HepG2 (cell line): ENCODE data around the gene TEX48. TPM values are rescaled to one million over a fixed set of nuclear protein-coding genes. Genes with fewer than 3 reads are reported as not detected.

Experiments used
- ATAC-seq: fragments of 200-7000 bp; cut with Tn5 transposase; 3 replicates; pipeline ENCODE4 v1.9.1; 2020; ENCODE audit warnings: mild to moderate bottlenecking, moderate library complexity
- BruUV-seq: library from RNA; stranded (reverse); fragments of 400-500 nt; replicated peaks from 2 replicates; lab custom pipeline; 2021; lab: Mats Ljungman, UMichigan
- CTCF ChIA-PET: fragments of 300-600 bp; formaldehyde crosslinking; extraction: SDS; loops from one replicate; lab custom pipeline; 2021; ENCODE audit warnings: low total read pairs, inconsistent platforms, low intra/inter-chr PET ratio; lab: Yijun Ruan, JAX
- POLR2A ChIA-PET: fragments of 350-600 bp; sonication (Branson Sonifier 250); formaldehyde crosslinking; loops from one replicate; lab custom pipeline; 2020; ENCODE audit warnings: antibody characterized with exemption, inconsistent platforms; lab: Yijun Ruan, JAX
- DNase-seq: peaks from one replicate; pipeline ENCODE4 v3.0.0-alpha.2; 2015; ENCODE audit warnings: low spot score
- FAIRE-seq: peaks from 3 replicates; lab custom pipeline; 2011; peaks lifted over from hg19 to GRCh38; lab: Jason Lieb, UNC
- H2AFZ ChIP-seq: one replicate; pipeline ENCODE4 v1.6.1; 2011; ENCODE audit warnings: low read length, inconsistent platforms
- H3K27ac ChIP-seq: fragments of 300-600 bp; 3 replicates; pipeline ENCODE4 v1.8.0; 2011; ENCODE audit warnings: mixed run types, mild to moderate bottlenecking, mixed read lengths, low read length, inconsistent platforms; ENCODE audit not compliant: insufficient read depth; ENCODE audit errors: extremely low read length
- H3K27me3 ChIP-seq, 2 experiments: fragments of 200-600 bp in 1 of 2; 2 replicates in 1 of 2; 3 replicates in 1 of 2; pipeline versions ENCODE4 v1.6.0 to v1.8.0; 2011; ENCODE audit warnings: low read length in 2 of 2, mild to moderate bottlenecking in 2 of 2, moderate library complexity in 2 of 2, inconsistent platforms in 1 of 2; ENCODE audit not compliant: insufficient read depth in 2 of 2, control insufficient read depth in 1 of 2
- H3K36me3 ChIP-seq, 2 experiments: fragments of 200-600 bp in 1 of 2; replicated peaks in 1 of 2; 2 replicates in 1 of 2; 3 replicates in 1 of 2; pipeline versions ENCODE4 v1.5.1 to v1.8.0; 2011; ENCODE audit warnings: low read length in 2 of 2, inconsistent platforms in 1 of 2; ENCODE audit not compliant: insufficient read depth in 2 of 2, control insufficient read depth in 1 of 2
- H3K4me1 ChIP-seq: 2 replicates; pipeline ENCODE4 v1.5.1; 2012; ENCODE audit warnings: low read length, inconsistent platforms; ENCODE audit not compliant: insufficient read depth
- H3K4me2 ChIP-seq: 2 replicates; pipeline ENCODE4 v1.6.0; 2011; ENCODE audit warnings: low read depth, low read length, inconsistent platforms
- H3K4me3 ChIP-seq, 3 experiments: fragments of 200-600 bp in 1 of 3; sonication (generic), shearing (Covaris generic) in 1 of 3; replicated peaks in 1 of 3; 2 replicates each; pipeline ENCODE4 v1.5.1; 2011 to 2016; ENCODE audit warnings: low read length in 3 of 3, inconsistent platforms in 2 of 3, low read depth in 2 of 3, mild to moderate bottlenecking in 2 of 3, control low read depth in 1 of 3, mixed read lengths in 1 of 3; ENCODE audit not compliant: insufficient read depth in 1 of 3
- H3K79me2 ChIP-seq: one replicate; pipeline ENCODE4 v1.6.1; 2011; ENCODE audit warnings: low read length, inconsistent platforms; ENCODE audit not compliant: insufficient read depth
- H3K9ac ChIP-seq: 2 replicates; pipeline ENCODE4 v1.6.0; 2011; ENCODE audit warnings: mild to moderate bottlenecking, low read depth, low read length, inconsistent platforms; ENCODE audit not compliant: insufficient read depth
- H3K9me3 ChIP-seq: 2 replicates; pipeline ENCODE4 v1.5.1; 2012; ENCODE audit warnings: mild to moderate bottlenecking, low read length
- H4K20me1 ChIP-seq: 2 replicates; pipeline ENCODE4 v1.6.0; 2011; ENCODE audit warnings: inconsistent platforms, mild to moderate bottlenecking, low read length, moderate library complexity; ENCODE audit not compliant: insufficient read depth
- GATAD2A ChIP-seq: IDR thresholded peaks from 2 replicates; pipeline ENCODE4 v1.6.1; 2016
- KDM1A ChIP-seq: IDR thresholded peaks from 2 replicates; pipeline ENCODE4 v1.6.1; 2016; ENCODE audit warnings: missing compliant biosample characterization
- RFX1 ChIP-seq: fragments of 450-650 bp; IDR thresholded peaks from 2 replicates; pipeline ENCODE4 v1.6.1; 2017
- SRSF4 ChIP-seq: fragments of 200-400 bp; formaldehyde crosslinking; IDR thresholded peaks from one replicate; pipeline ENCODE4 v1.6.1; 2018; ENCODE audit warnings: mild to moderate bottlenecking, low read depth, low read length, moderate library complexity; ENCODE audit not compliant: poor library complexity, severe bottlenecking
- ZNF17 ChIP-seq: sonication (generic); formaldehyde crosslinking; IDR thresholded peaks from 2 replicates; pipeline ENCODE4 v1.5.0; 2020; ENCODE audit warnings: mild to moderate bottlenecking, missing genetic modification reagents
- ZNF367 ChIP-seq: sonication (generic); formaldehyde crosslinking; IDR thresholded peaks from 2 replicates; pipeline ENCODE4 v1.4.0; 2020; ENCODE audit warnings: missing genetic modification reagents, borderline replicate concordance
- ZNF629 ChIP-seq: sonication (generic); formaldehyde crosslinking; conservative IDR thresholded peaks from 2 replicates; pipeline ENCODE4 v1.5.0; 2020; ENCODE audit warnings: missing genetic modification reagents
- ZNF800 ChIP-seq: sonication (generic); formaldehyde crosslinking; IDR thresholded peaks from 2 replicates; pipeline ENCODE4 v1.4.0; 2020; ENCODE audit warnings: missing genetic modification reagents
- ZZZ3 ChIP-seq: sonication (generic); formaldehyde crosslinking; IDR thresholded peaks from 2 replicates; pipeline ENCODE4 v1.4.0; 2020; ENCODE audit warnings: missing genetic modification reagents, mild to moderate bottlenecking, borderline replicate concordance
- WGBS: methylation state at CpG from one replicate; pipeline ENCODE4 v1.1.6; 2017; ENCODE audit warnings: low lambda C conversion rate; 5-methylcytosine and 5-hydroxymethylcytosine counted together
- in situ Hi-C: cut with HindIII; loops from 2 replicates; pipeline ENCODE4 v1.10.0; 2017; ENCODE audit warnings: low pct_unique_long_range_greater_than_20kb; ENCODE audit not compliant: extremely low pct_ligation_motif_present
- intact Hi-C: fragments of 100-400 bp; cut with micrococcal nuclease; formaldehyde crosslinking; loops from one replicate; pipeline ENCODE4 v1.10.0; 2022; ENCODE audit not compliant: unreplicated experiment
- polyA plus RNA-seq, 8 experiments: library from polyadenylated mRNA; depleted of rRNA in 3 of 8; stranded (reverse) in 7 of 8; unstranded in 1 of 8; fragments of >200 nt; fragmentation: Illumina TruSeq in 4 of 8; extraction: Trizol in 4 of 8; gene quantifications; 2 replicates each; pipeline versions ENCODE4 v1.2.1 to v1.2.3, GENCODE V29; 2011 to 2016; ENCODE audit warnings: low read depth in 4 of 8, missing spikeins in 1 of 8, mixed read lengths in 1 of 8; ENCODE audit not compliant: insufficient read depth in 1 of 8
- total RNA-seq, 5 experiments: library from RNA; depleted of rRNA; stranded (reverse); fragments of >200 nt; fragmentation: Illumina TruSeq; extraction: Trizol; gene quantifications; 2 replicates each; pipeline ENCODE4 v1.2.3, GENCODE V29; 2016; ENCODE audit warnings: low read depth in 1 of 5
- TF ChIP-seq, protein P1 (sequence below): sonication (generic); formaldehyde crosslinking; IDR thresholded peaks from one replicate; pipeline ENCODE4 v1.5.1; 2020; ENCODE audit warnings: mild to moderate bottlenecking, missing genetic modification reagents; ENCODE audit errors: not compliant biosample characterization

TEX48 gene
- total and polyA plus RNA-seq, 2 of the 13 experiments (the other 11 are each of a cell fraction or from before 2014, with no cell fraction given): not detected

DNA sequence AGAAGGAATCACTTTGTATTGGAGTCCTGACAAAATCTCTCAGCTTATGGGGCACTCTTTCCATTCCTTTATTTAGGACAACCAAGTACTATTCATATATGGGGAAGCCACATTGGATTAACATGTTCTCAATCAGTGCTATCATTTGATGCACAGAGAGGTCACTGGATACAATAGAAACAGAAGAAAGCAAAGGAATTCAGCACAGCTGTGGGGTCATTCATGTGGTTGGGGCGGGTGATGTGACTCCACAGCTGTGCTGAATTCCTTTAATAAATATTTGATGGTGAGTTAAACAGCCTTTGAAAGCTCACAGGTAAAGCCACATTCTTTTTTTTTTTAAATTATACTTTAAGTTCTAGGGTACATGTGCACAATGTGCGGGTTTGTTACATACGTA is 854 bp upstream of the TEX48 start:
- no peak overlapping the region for H3K4me2 ChIP-seq
- ATAC-seq (no peak), FAIRE-seq (no peak), DNase-seq (no peak)
- POLR2A ChIA-PET: no interaction called here
- H3K9ac ChIP-seq: no peak overlapping the region
- peaks cover 8% of the 10 kb centered on the region for H3K4me1 ChIP-seq
- intact Hi-C loops: loop anchor here (1.0 to 5.0 kb wide), 2 partner anchors 56 to 839 kb away; no protein-coding TSS in a partner anchor
- no peak overlapping the region for H3K27ac ChIP-seq
- in situ Hi-C loops: loop anchor here (5.0 to 10.0 kb wide), 3 partner anchors 229 to 842 kb away; no protein-coding TSS in a partner anchor
- no peak overlapping the region for H2AFZ ChIP-seq
- BruUV-seq: no TSS peak
- no peaks in the 10 kb centered on the region for H3K36me3 ChIP-seq
- H4K20me1 ChIP-seq: no peaks in the 10 kb centered on the region
- H3K4me3 ChIP-seq: no peak overlapping the region
- WGBS: 66% methylated on average over 3 of the region's 3 CpGs
- no peaks in the 10 kb centered on the region for H3K27me3 ChIP-seq
- no peaks in the 10 kb centered on the region for H3K79me2 ChIP-seq
- CTCF ChIA-PET: interaction anchor here (1.0 to 3.4 kb wide), 6 partner anchors 39 to 331 kb away, joined by 3 to 46 read pairs (median 9); no protein-coding TSS in a partner anchor
- no peaks in the 10 kb centered on the region for H3K9me3 ChIP-seq
- TF ChIP-seq, protein P1, sequence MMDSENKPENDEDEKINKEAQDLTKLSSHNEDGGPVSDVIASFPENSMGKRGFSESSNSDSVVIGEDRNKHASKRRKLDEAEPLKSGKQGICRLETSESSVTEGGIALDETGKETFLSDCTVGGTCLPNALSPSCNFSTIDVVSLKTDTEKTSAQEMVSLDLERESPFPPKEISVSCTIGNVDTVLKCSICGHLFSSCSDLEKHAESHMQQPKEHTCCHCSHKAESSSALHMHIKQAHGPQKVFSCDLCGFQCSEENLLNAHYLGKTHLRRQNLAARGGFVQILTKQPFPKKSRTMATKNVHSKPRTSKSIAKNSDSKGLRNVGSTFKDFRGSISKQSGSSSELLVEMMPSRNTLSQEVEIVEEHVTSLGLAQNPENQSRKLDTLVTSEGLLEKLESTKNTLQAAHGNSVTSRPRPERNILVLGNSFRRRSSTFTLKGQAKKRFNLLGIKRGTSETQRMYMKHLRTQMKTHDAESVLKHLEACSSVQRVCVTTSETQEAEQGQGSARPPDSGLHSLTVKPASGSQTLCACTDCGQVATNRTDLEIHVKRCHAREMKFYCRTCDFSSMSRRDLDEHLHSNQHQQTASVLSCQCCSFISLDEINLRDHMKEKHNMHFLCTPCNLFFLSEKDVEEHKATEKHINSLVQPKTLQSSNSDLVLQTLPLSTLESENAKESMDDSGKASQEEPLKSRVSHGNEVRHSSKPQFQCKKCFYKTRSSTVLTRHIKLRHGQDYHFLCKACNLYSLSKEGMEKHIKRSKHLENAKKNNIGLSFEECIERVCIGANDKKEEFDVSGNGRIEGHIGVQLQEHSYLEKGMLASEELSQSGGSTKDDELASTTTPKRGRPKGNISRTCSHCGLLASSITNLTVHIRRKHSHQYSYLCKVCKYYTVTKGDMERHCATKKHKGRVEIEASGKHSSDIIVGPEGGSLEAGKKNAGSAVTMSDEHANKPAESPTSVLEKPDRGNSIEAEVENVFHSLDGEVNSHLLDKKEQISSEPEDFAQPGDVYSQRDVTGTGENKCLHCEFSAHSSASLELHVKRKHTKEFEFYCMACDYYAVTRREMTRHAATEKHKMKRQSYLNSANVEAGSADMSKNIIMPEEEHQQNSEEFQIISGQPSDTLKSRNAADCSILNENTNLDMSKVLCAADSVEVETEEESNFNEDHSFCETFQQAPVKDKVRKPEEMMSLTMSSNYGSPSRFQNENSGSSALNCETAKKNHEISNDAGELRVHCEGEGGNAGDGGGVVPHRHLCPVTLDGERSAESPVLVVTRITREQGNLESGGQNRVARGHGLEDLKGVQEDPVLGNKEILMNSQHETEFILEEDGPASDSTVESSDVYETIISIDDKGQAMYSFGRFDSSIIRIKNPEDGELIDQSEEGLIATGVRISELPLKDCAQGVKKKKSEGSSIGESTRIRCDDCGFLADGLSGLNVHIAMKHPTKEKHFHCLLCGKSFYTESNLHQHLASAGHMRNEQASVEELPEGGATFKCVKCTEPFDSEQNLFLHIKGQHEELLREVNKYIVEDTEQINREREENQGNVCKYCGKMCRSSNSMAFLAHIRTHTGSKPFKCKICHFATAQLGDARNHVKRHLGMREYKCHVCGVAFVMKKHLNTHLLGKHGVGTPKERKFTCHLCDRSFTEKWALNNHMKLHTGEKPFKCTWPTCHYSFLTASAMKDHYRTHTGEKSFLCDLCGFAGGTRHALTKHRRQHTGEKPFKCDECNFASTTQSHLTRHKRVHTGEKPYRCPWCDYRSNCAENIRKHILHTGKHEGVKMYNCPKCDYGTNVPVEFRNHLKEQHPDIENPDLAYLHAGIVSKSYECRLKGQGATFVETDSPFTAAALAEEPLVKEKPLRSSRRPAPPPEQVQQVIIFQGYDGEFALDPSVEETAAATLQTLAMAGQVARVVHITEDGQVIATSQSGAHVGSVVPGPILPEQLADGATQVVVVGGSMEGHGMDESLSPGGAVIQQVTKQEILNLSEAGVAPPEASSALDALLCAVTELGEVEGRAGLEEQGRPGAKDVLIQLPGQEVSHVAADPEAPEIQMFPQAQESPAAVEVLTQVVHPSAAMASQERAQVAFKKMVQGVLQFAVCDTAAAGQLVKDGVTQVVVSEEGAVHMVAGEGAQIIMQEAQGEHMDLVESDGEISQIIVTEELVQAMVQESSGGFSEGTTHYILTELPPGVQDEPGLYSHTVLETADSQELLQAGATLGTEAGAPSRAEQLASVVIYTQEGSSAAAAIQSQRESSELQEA (CRISPR knock-in tag): no peak
- TF ChIP-seq GATAD2A (no peak), KDM1A (CRISPR knock-in tag) (no peak), ZNF17 (no peak), ZNF800 (CRISPR knock-in tag) (no peak), ZZZ3 (CRISPR knock-in tag) (no peak), SRSF4 (no peak), ZNF629 (CRISPR knock-in tag) (no peak), ZNF367 (CRISPR knock-in tag) (no peak), RFX1 (no peak)
